GM12878 (cell line): ENCODE results near the gene PPP1R1C.

Experiments
- ATF2 ChIP-seq: IDR thresholded peaks from 2 replicates; pipeline ENCODE4 v1.6.1; 2012; ENCODE audit warnings: low read length, inconsistent platforms
- CTCF ChIP-seq, 3 experiments: IDR thresholded peaks in 2 of 3; conservative IDR thresholded peaks in 1 of 3; 2 replicates each; pipeline ENCODE4 v1.5.1; 2011; ENCODE audit warnings: low read depth in 3 of 3, low read length in 3 of 3, mild to moderate bottlenecking in 3 of 3, control low read depth in 2 of 3, moderate library complexity in 2 of 3, inconsistent platforms in 1 of 3, mixed read lengths in 1 of 3; ENCODE audit not compliant: control insufficient read depth in 2 of 3, insufficient read depth in 1 of 3; ENCODE audit errors: extremely low read depth in 1 of 3
- MAX ChIP-seq: IDR thresholded peaks from 2 replicates; pipeline ENCODE4 v1.6.1; 2012; ENCODE audit warnings: low read depth, low read length, improper control_type of control experiment
- POLR2A ChIP-seq: IDR thresholded peaks from 2 replicates; pipeline ENCODE4 v1.6.1; 2011; ENCODE audit warnings: low read depth, mild to moderate bottlenecking, low read length
- SREBF2 ChIP-seq: IDR thresholded peaks from 2 replicates; pipeline ENCODE4 v1.6.1; 2012; ENCODE audit warnings: mild to moderate bottlenecking, low read length
- TAF1 ChIP-seq: IDR thresholded peaks from 2 replicates; pipeline ENCODE4 v1.6.1; 2011; ENCODE audit warnings: mild to moderate bottlenecking, low read depth, low read length, borderline replicate concordance
- TCF7 ChIP-seq: IDR thresholded peaks from 2 replicates; pipeline ENCODE4 v1.6.1; 2014; ENCODE audit warnings: antibody characterized with exemption, borderline replicate concordance
- YBX1 ChIP-seq: fragments of 450-650 bp; IDR thresholded peaks from 2 replicates; pipeline ENCODE4 v1.6.1; 2016; ENCODE audit warnings: antibody characterized with exemption
- ZBTB33 ChIP-seq: fragments of 450-650 bp; IDR thresholded peaks from 2 replicates; pipeline ENCODE4 v1.6.1; 2017; ENCODE audit warnings: mild to moderate bottlenecking
- ZZZ3 ChIP-seq: IDR thresholded peaks from 2 replicates; pipeline ENCODE4 v1.6.1; 2011; ENCODE audit warnings: low read depth; ENCODE audit not compliant: control insufficient read depth, insufficient read length

GRCh38 chr2:181999911-182000310 lies 14.3 kb downstream of the PPP1R1C start:
- TF ChIP-seq CTCF (IDR thresholded peaks at IDR 0.05 in 2 of 3, conservative IDR thresholded peaks at IDR 0.05 in 1 of 3; ENCODE audit: control insufficient read depth in 2 of 3, extremely low read depth in 1 of 3, insufficient read depth in 1 of 3, low read depth in 3 of 3, low read length in 3 of 3), result no peak
- no peak for TF ChIP-seq ZBTB33
- no peak for TF ChIP-seq TCF7
- no peak for TF ChIP-seq POLR2A
- no peak for TF ChIP-seq MAX
- no peak for TF ChIP-seq YBX1
- no peak for TF ChIP-seq ATF2
- no peak for TF ChIP-seq ZZZ3
- no peak for TF ChIP-seq TAF1
- TF ChIP-seq SREBF2, result no peak
